ENCODE measurements around the gene SNCG. TPM values are rescaled to one million over a fixed set of nuclear protein-coding genes. Genes with fewer than 3 reads are reported as not detected.

The SNCG gene
- 4.9 and 5.5 TPM in 2 replicates for total RNA-seq (2021)
- long read RNA-seq, partial matches to known transcripts, result 0 of 2 reads
- long read RNA-seq, other reads (novel, unspliced or antisense), result 1 of 2 reads

DNA sequence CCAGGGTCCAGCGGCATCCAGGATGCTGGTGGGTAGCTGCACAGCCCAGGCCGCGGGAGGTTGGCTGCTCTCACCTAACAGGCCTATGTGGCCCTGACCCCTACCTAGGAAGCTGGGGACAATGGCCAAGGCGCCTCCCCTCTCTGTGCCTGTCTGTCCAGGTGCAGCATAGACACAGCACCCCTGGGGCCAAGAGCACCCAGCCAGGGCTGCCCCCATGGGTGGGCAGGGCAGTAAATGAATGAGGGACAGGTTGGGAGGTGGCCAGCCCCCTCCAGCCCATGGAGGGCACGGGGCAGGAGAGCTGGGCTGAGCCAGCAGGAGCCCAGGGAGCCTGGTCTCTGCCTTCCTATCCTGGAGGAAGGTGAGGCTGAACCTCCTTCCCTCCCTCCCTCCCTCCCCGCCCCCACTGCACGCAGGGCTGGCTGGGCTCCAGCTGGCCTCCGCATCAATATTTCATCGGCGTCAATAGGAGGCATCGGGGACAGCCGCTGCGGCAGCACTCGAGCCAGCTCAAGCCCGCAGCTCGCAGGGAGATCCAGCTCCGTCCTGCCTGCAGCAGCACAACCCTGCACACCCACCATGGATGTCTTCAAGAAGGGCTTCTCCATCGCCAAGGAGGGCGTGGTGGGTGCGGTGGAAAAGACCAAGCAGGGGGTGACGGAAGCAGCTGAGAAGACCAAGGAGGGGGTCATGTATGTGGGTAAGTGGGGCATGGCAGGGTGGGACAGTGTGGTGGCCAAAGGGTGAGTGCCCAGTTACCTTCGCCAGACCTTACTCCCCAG, at the start of gene SNCG:
SNCG (plus strand) TSS at position 484 of the 785 bp plus-strand sequence; CDS start at position 583, 99 bp downstream.
- H3K23me2 ChIP-seq (ENCODE audit: insufficient read length, low read depth, low read length, poor library complexity, severe bottlenecking), result no peaks in the 10 kb centered on the region
- H2BK5ac ChIP-seq (ENCODE audit: insufficient read length, low read length), result no peak within 1 kb of the TSS
- no peak within 1 kb of the TSS for H2BK15ac ChIP-seq (ENCODE audit: low read depth, low read length)
- H2AK5ac ChIP-seq (ENCODE audit: insufficient read length, low read length), result no peak within 1 kb of the TSS
- H2BK120ac ChIP-seq (ENCODE audit: low read depth, low read length, poor library complexity, severe bottlenecking), result no peak within 1 kb of the TSS
- H3K9me3 ChIP-seq (ENCODE audit: control insufficient read depth, low read depth, low read length), result no peaks in the 10 kb centered on the region
- no peak within 1 kb of the TSS for H3K56ac ChIP-seq (ENCODE audit: insufficient read length, low read depth, low read length)
- H4K5ac ChIP-seq (ENCODE audit: insufficient read length, low read depth, low read length), result no peak within 1 kb of the TSS
- H3K4ac ChIP-seq (ENCODE audit: low read depth, low read length), result no peak within 1 kb of the TSS
- no peak within 1 kb of the TSS for H3K9ac ChIP-seq (ENCODE audit: extremely low read depth, insufficient read length, low read length)
- H3K4me2 ChIP-seq (ENCODE audit: insufficient read depth, insufficient read length, low read length), result no peak within 1 kb of the TSS
- no peak within 1 kb of the TSS for H4K8ac ChIP-seq (replicated peaks; ENCODE audit: insufficient read length, low read depth, low read length)
- Mint-ChIP-seq H3K27me3 (ENCODE audit: low read depth) (no peaks in the 10 kb centered on the region; the same call in 1 of the 2 replicates), H3K36me3 (ENCODE audit: insufficient read depth in 1 of 3, low read depth in 3 of 3) (peaks cover 0 to 7% (median 2%) of the 10 kb centered on the region in 3 experiments; a peak in 3 of 7 replicates), H3K4me1 (peaks cover 48 to 55% of the 10 kb centered on the region in 2 experiments), H3K27ac (peak within 1 kb of the TSS; percentile 64 to 89 (median 76); a peak in 4 of 7 replicates), H3K9me3 (peaks cover 2 to 7% of the 10 kb centered on the region in 2 experiments), H3K4me3 (no peak within 1 kb of the TSS; a peak in 2 of 5 replicates)
- no CpG with 5 or more reads among the region's 22 CpGs for WGBS (ENCODE audit: extremely low coverage, insufficient read length, low lambda C conversion rate)
- DNase-seq, result peak; percentile 48
- no peak within 1 kb of the TSS for H4K91ac ChIP-seq (ENCODE audit: insufficient read length, low read depth, low read length)
- H3K14ac ChIP-seq (ENCODE audit: insufficient read depth, low read length), result peak within 1 kb of the TSS; percentile 54
- no peak within 1 kb of the TSS for H2BK20ac ChIP-seq (ENCODE audit: low read depth, low read length, poor library complexity, severe bottlenecking)
- H3K27me3 ChIP-seq (ENCODE audit: insufficient read depth, low read length), result no peaks in the 10 kb centered on the region
- TF ChIP-seq, protein P1, sequence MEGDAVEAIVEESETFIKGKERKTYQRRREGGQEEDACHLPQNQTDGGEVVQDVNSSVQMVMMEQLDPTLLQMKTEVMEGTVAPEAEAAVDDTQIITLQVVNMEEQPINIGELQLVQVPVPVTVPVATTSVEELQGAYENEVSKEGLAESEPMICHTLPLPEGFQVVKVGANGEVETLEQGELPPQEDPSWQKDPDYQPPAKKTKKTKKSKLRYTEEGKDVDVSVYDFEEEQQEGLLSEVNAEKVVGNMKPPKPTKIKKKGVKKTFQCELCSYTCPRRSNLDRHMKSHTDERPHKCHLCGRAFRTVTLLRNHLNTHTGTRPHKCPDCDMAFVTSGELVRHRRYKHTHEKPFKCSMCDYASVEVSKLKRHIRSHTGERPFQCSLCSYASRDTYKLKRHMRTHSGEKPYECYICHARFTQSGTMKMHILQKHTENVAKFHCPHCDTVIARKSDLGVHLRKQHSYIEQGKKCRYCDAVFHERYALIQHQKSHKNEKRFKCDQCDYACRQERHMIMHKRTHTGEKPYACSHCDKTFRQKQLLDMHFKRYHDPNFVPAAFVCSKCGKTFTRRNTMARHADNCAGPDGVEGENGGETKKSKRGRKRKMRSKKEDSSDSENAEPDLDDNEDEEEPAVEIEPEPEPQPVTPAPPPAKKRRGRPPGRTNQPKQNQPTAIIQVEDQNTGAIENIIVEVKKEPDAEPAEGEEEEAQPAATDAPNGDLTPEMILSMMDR (conservative IDR thresholded peaks at IDR 0.05), result no peak
- H3T11ph ChIP-seq (ENCODE audit: low read length), result no peak within 1 kb of the TSS
- no peaks in the 10 kb centered on the region for H3K79me1 ChIP-seq (ENCODE audit: insufficient read depth, low read depth, low read length, poor library complexity, severe bottlenecking)
- no peak within 1 kb of the TSS for H2BK12ac ChIP-seq (ENCODE audit: insufficient read length, low read depth, low read length)
- H3K18ac ChIP-seq (ENCODE audit: insufficient read length, low read depth, low read length), result peak within 1 kb of the TSS; percentile 44
- no peaks in the 10 kb centered on the region for H3K79me2 ChIP-seq (ENCODE audit: insufficient read depth, low read length)
- H2AFZ ChIP-seq (ENCODE audit: low read length), result no peak within 1 kb of the TSS
- no peak within 1 kb of the TSS for H3K23ac ChIP-seq (ENCODE audit: insufficient read length, low read depth, low read length)
- H3K4me1 ChIP-seq (ENCODE audit: insufficient read depth, low read length), result peaks cover 11% of the 10 kb centered on the region; the same call in 1 of the 2 replicates
- no peaks in the 10 kb centered on the region for H4K20me1 ChIP-seq (ENCODE audit: control insufficient read depth, insufficient read depth, insufficient read length)
- no peak within 1 kb of the TSS for H3K27ac ChIP-seq (ENCODE audit: insufficient read length, low read depth, low read length)
